Measurements from ENCODE around the gene RAI1.

Gene RAI1

DNA sequence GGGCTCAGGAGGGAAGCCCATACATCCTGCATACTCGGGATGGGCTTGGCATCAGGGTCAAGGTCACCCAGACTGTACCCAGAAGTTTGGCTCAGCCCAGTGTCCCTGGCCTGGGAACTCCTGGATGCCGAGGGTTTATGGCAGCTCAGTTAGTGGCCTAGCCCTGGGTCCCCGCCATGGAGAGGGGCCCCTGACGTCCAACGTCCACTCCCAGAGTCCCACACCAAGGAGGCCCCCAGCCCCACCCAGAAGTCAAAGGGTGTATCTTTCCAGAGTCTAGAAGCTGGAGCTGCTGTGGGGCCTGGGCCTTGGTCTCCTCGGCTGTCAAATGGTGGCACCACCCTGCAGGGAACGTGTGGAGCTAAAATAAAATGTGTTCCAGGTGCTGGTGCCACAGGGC, 79.1 kb downstream of the RAI1 start:
- Histone ChIP-seq H2BK5ac (ENCODE audit: low read depth, low read length, poor library complexity, severe bottlenecking) (no peak overlapping the region), H2AFZ (ENCODE audit: low read depth, low read length) (no peak overlapping the region), H3K23ac (ENCODE audit: low read length in 2 of 2) (no peak overlapping the region), H3K9me3 (ENCODE audit: control insufficient read depth, low read length) (no peaks in the 10 kb centered on the region), H4K91ac (ENCODE audit: low read length) (no peak overlapping the region), H4K8ac (ENCODE audit: low read length) (no peak overlapping the region), H3K18ac (ENCODE audit: low read depth in 1 of 2, low read length in 2 of 2) (no peak overlapping the region), H2BK120ac (ENCODE audit: low read depth, low read length) (no peak overlapping the region), H3K79me1 (replicated peaks; ENCODE audit: low read length, poor library complexity, severe bottlenecking) (peaks cover 66% of the 10 kb centered on the region), H3K27ac (ENCODE audit: low read length, poor library complexity, severe bottlenecking) (no peak overlapping the region), H2BK15ac (ENCODE audit: low read depth, poor library complexity, severe bottlenecking) (no peak overlapping the region), H3K14ac (ENCODE audit: low read length in 2 of 2) (no peak overlapping the region), H3K4me1 (ENCODE audit: control insufficient read depth, insufficient read depth, low read depth, low read length) (peaks cover 7% of the 10 kb centered on the region), H2BK12ac (ENCODE audit: low read length in 2 of 2) (no peak overlapping the region), H3K9ac (ENCODE audit: low read length) (no peak overlapping the region), H3K36me3 (ENCODE audit: control insufficient read depth in 1 of 2, insufficient read depth in 2 of 2, low read depth in 1 of 2, low read length in 2 of 2) (peaks cover 7 to 36% of the 10 kb centered on the region in 2 experiments), H3K4ac (ENCODE audit: low read depth in 1 of 2, low read length in 2 of 2) (no peak overlapping the region), H3K4me3 (ENCODE audit: insufficient read depth in 1 of 2, low read depth in 1 of 2, low read length in 2 of 2) (no peak overlapping the region), H2AK5ac (ENCODE audit: low read length, severe bottlenecking) (no peak overlapping the region), H3K4me2 (ENCODE audit: low read length, poor library complexity, severe bottlenecking) (no peak overlapping the region), H3K27me3 (ENCODE audit: control insufficient read depth in 1 of 2, insufficient read depth in 1 of 2, low read length in 2 of 2) (no peaks in the 10 kb centered on the region)
- WGBS = 92% methylated on average over 7 of the region's 7 CpGs
- DNase-seq = no peak

DNA sequence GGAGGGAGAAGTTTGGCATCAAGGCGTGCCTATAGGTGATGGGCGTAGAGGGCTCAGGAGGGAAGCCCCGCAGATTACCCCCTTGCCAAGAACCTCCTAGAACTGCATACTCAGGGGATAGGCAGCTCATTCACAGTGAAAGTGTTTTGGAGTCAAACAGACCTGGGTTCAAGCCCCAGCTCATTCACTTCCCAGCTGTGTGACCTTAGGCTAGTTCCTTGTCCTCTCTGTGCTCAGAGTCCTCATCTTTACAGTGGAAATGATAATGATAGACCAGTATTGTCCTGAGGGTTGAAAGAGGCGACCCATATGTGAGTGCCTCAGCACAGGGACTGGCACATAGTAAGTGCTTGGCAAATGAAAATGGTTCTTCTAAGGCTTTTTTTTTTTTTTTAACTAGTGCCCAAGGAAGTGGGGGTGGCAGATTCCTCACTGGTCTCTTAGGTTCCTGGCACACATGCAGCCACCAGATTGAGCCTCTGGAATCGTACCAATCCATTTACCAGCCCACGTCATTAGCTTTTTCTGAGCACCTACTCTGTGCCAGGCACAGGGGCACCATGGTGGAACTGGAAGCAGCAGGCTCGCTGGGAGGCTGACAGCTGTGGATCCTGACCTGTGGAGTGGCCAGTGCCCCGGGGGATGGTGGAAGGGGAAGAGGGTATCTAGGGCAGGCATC, 79.8 kb downstream of the RAI1 start:
- Histone ChIP-seq H2BK15ac (ENCODE audit: low read depth, poor library complexity, severe bottlenecking) (no peak overlapping the region), H3K4ac (ENCODE audit: low read depth in 1 of 2, low read length in 2 of 2) (no peak overlapping the region)
- WGBS = 92% methylated on average over 5 of the region's 8 CpGs

DNA sequence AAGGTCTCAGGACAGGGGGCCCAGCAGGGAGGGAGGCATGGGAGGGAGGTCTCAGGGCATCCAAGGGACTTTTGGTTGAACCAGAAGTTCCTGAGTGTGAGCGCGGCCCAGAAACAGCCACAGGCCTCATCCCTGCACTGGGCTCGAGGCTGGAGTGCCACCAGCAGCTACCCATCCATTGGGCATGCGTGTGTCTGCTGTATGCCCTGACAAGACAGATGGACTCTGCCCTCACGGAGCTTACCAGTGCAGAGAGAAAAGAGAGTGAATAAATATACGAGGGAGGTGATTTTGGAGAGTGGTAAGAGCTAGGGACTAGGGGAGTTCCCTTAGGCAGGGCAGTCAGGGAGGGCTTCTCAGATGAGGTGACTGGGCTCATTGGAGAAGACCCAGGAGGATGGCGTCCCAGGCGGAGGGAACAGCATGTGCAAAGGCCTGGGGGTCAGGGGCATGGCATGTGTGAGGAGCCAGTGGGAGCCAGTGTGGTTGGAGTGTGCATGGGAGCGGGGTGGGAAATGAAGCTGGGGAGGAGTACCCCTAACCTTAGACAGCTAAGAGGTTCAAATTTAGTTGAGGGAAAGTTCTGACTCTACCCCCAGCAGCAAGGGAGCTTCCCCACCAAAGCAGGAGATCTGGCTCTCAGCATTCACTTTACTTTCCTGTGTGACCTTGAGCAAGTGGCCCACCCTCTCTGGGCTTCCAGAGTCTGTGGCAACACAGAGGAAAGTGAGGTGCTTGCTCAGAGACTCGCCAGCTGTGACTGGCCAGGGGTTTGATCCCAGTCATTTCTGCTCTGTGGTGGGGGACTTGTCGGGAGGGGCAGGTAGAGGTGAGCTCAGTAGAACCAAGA, 80.9 kb downstream of the RAI1 start:
- no peak overlapping the region for H3K4ac ChIP-seq (ENCODE audit: low read depth in 1 of 2, low read length in 2 of 2)
- no peak overlapping the region for H4K8ac ChIP-seq (ENCODE audit: low read length)
- H2BK120ac ChIP-seq (ENCODE audit: low read depth, low read length) = no peak overlapping the region
- no peak overlapping the region for H2AK5ac ChIP-seq (ENCODE audit: low read length, severe bottlenecking)
- H3K18ac ChIP-seq (ENCODE audit: low read depth in 1 of 2, low read length in 2 of 2) = no peak overlapping the region
- DNase-seq = no peak
- H2BK12ac ChIP-seq (ENCODE audit: low read length in 2 of 2) = no peak overlapping the region
- H3K79me1 ChIP-seq (replicated peaks; ENCODE audit: low read length, poor library complexity, severe bottlenecking) = peaks cover 73% of the 10 kb centered on the region
- no peak overlapping the region for H2BK15ac ChIP-seq (ENCODE audit: low read depth, poor library complexity, severe bottlenecking)
- H3K4me3 ChIP-seq (ENCODE audit: insufficient read depth in 1 of 2, low read depth in 1 of 2, low read length in 2 of 2) = no peak overlapping the region
- H3K27me3 ChIP-seq (ENCODE audit: control insufficient read depth in 1 of 2, insufficient read depth in 1 of 2, low read length in 2 of 2) = no peaks in the 10 kb centered on the region
- H3K4me2 ChIP-seq (ENCODE audit: low read length, poor library complexity, severe bottlenecking) = no peak overlapping the region
- H3K4me1 ChIP-seq (ENCODE audit: control insufficient read depth, insufficient read depth, low read depth, low read length) = peaks cover 21% of the 10 kb centered on the region
- H2BK5ac ChIP-seq (ENCODE audit: low read depth, low read length, poor library complexity, severe bottlenecking) = no peak overlapping the region
- H4K91ac ChIP-seq (ENCODE audit: low read length) = no peak overlapping the region
- H3K14ac ChIP-seq (ENCODE audit: low read length in 2 of 2) = no peak overlapping the region
- no peak overlapping the region for H3K23ac ChIP-seq (ENCODE audit: low read length in 2 of 2)
- H2AFZ ChIP-seq (ENCODE audit: low read depth, low read length) = no peak overlapping the region
- H3K36me3 ChIP-seq (ENCODE audit: control insufficient read depth in 1 of 2, insufficient read depth in 2 of 2, low read depth in 1 of 2, low read length in 2 of 2) = peaks cover 11 to 40% of the 10 kb centered on the region in 2 experiments
- H3K27ac ChIP-seq (ENCODE audit: low read length, poor library complexity, severe bottlenecking) = no peak overlapping the region
- H3K9me3 ChIP-seq (ENCODE audit: control insufficient read depth, low read length) = no peaks in the 10 kb centered on the region
- H3K9ac ChIP-seq (ENCODE audit: low read length) = no peak overlapping the region
- WGBS = 98% methylated on average over 11 of the region's 11 CpGs

More for the DNA sequence above, 79.8 kb downstream of the RAI1 start:
- Histone ChIP-seq H2AFZ (ENCODE audit: low read depth, low read length) (no peak overlapping the region), H2AK5ac (ENCODE audit: low read length, severe bottlenecking) (no peak overlapping the region), H3K27me3 (ENCODE audit: control insufficient read depth in 1 of 2, insufficient read depth in 1 of 2, low read length in 2 of 2) (no peaks in the 10 kb centered on the region), H3K14ac (ENCODE audit: low read length in 2 of 2) (no peak overlapping the region), H3K36me3 (ENCODE audit: control insufficient read depth in 1 of 2, insufficient read depth in 2 of 2, low read depth in 1 of 2, low read length in 2 of 2) (peaks cover 11 to 37% of the 10 kb centered on the region in 2 experiments), H2BK12ac (ENCODE audit: low read length in 2 of 2) (no peak overlapping the region), H3K18ac (ENCODE audit: low read depth in 1 of 2, low read length in 2 of 2) (no peak overlapping the region), H3K4me1 (ENCODE audit: control insufficient read depth, insufficient read depth, low read depth, low read length) (peaks cover 11% of the 10 kb centered on the region), H3K4me2 (ENCODE audit: low read length, poor library complexity, severe bottlenecking) (no peak overlapping the region), H3K4me3 (ENCODE audit: insufficient read depth in 1 of 2, low read depth in 1 of 2, low read length in 2 of 2) (no peak overlapping the region), H3K27ac (ENCODE audit: low read length, poor library complexity, severe bottlenecking) (no peak overlapping the region), H3K23ac (ENCODE audit: low read length in 2 of 2) (no peak overlapping the region), H4K8ac (ENCODE audit: low read length) (no peak overlapping the region), H3K9me3 (ENCODE audit: control insufficient read depth, low read length) (no peaks in the 10 kb centered on the region), H3K9ac (ENCODE audit: low read length) (no peak overlapping the region), H2BK5ac (ENCODE audit: low read depth, low read length, poor library complexity, severe bottlenecking) (no peak overlapping the region), H4K91ac (ENCODE audit: low read length) (no peak overlapping the region), H2BK120ac (ENCODE audit: low read depth, low read length) (no peak overlapping the region), H3K79me1 (replicated peaks; ENCODE audit: low read length, poor library complexity, severe bottlenecking) (peaks cover 70% of the 10 kb centered on the region)
- no peak for DNase-seq

DNA sequence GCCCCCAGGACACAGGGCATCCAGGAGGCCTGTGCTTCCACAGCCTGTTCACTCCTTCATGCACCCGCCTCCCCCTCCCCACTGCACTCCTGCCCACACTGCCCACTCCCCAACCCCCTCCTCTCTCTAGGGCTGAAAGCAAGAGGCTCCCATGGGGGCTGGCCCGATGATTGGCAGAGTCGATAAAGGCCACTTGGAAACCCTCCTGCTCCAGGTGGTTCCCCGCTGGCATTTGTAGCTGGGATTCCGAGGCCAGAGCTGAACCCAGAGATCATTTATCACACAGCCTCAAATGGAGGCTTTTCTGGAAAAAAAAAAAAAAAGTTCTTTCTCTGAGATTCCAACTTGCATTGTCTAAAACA, 81.5 kb downstream of the RAI1 start:
- no peaks in the 10 kb centered on the region for H3K9me3 ChIP-seq (ENCODE audit: control insufficient read depth, low read length)
- H2BK12ac ChIP-seq (ENCODE audit: low read length in 2 of 2) = no peak overlapping the region
- no peak overlapping the region for H3K4me3 ChIP-seq (ENCODE audit: insufficient read depth in 1 of 2, low read depth in 1 of 2, low read length in 2 of 2)
- peaks cover 25% of the 10 kb centered on the region for H3K4me1 ChIP-seq (ENCODE audit: control insufficient read depth, insufficient read depth, low read depth, low read length)
- H3K27ac ChIP-seq (ENCODE audit: low read length, poor library complexity, severe bottlenecking) = no peak overlapping the region
- no peak overlapping the region for H2BK5ac ChIP-seq (ENCODE audit: low read depth, low read length, poor library complexity, severe bottlenecking)
- H2BK120ac ChIP-seq (ENCODE audit: low read depth, low read length) = no peak overlapping the region
- H3K27me3 ChIP-seq (ENCODE audit: control insufficient read depth in 1 of 2, insufficient read depth in 1 of 2, low read length in 2 of 2) = no peaks in the 10 kb centered on the region
- H3K14ac ChIP-seq (ENCODE audit: low read length in 2 of 2) = no peak overlapping the region
- H3K18ac ChIP-seq (ENCODE audit: low read depth in 1 of 2, low read length in 2 of 2) = no peak overlapping the region
- H3K36me3 ChIP-seq (ENCODE audit: control insufficient read depth in 1 of 2, insufficient read depth in 2 of 2, low read depth in 1 of 2, low read length in 2 of 2) = peaks cover 11 to 37% of the 10 kb centered on the region in 2 experiments
- H3K9ac ChIP-seq (ENCODE audit: low read length) = peak overlapping the region; percentile 38
- H2AK5ac ChIP-seq (ENCODE audit: low read length, severe bottlenecking) = no peak overlapping the region
- H3K23ac ChIP-seq (ENCODE audit: low read length in 2 of 2) = no peak overlapping the region
- no peak overlapping the region for H4K8ac ChIP-seq (ENCODE audit: low read length)
- H2AFZ ChIP-seq (ENCODE audit: low read depth, low read length) = no peak overlapping the region
- no peak for DNase-seq
- 72% methylated on average over 5 of the region's 5 CpGs for WGBS
- H3K79me1 ChIP-seq (replicated peaks; ENCODE audit: low read length, poor library complexity, severe bottlenecking) = peaks cover 70% of the 10 kb centered on the region
- no peak overlapping the region for H4K91ac ChIP-seq (ENCODE audit: low read length)
- H3K4me2 ChIP-seq (ENCODE audit: low read length, poor library complexity, severe bottlenecking) = no peak overlapping the region
- H2BK15ac ChIP-seq (ENCODE audit: low read depth, poor library complexity, severe bottlenecking) = no peak overlapping the region
- H3K4ac ChIP-seq (ENCODE audit: low read depth in 1 of 2, low read length in 2 of 2) = no peak overlapping the region
